HEK293T (cell line): ENCODE measurements around the gene SMG1.
"Not testable (repeated sequence)": the region's sequence is repeated elsewhere in the genome, so short reads cannot be mapped to it uniquely, and the experiment has no call there.

Source experiments
- BHLHE40 ChIP-seq: fragments of 450-650 bp; IDR thresholded peaks from 2 replicates; pipeline ENCODE4 v1.6.1; 2016; ENCODE audit warnings: mild to moderate bottlenecking, moderate library complexity, borderline replicate concordance
- CTBP1 ChIP-seq: fragments of 450-650 bp; IDR thresholded peaks from 2 replicates; pipeline ENCODE4 v1.6.1; 2016; ENCODE audit warnings: borderline replicate concordance
- ELF4 ChIP-seq: fragments of 450-650 bp; IDR thresholded peaks from 2 replicates; pipeline ENCODE4 v1.6.1; 2017; ENCODE audit warnings: antibody characterized with exemption
- FOXA1 ChIP-seq: fragments of 450-650 bp; IDR thresholded peaks from 2 replicates; pipeline ENCODE4 v1.6.1; 2016; ENCODE audit warnings: mild to moderate bottlenecking
- FOXK2 ChIP-seq: fragments of 450-650 bp; IDR thresholded peaks from 2 replicates; pipeline ENCODE4 v1.6.1; 2016; ENCODE audit warnings: mild to moderate bottlenecking
- FOXM1 ChIP-seq: fragments of 450-650 bp; IDR thresholded peaks from 2 replicates; pipeline ENCODE4 v1.6.1; 2017; ENCODE audit warnings: mild to moderate bottlenecking, borderline replicate concordance
- L3MBTL2 ChIP-seq: fragments of 450-650 bp; conservative IDR thresholded peaks from 2 replicates; pipeline ENCODE4 v1.6.1; 2016; ENCODE audit warnings: mild to moderate bottlenecking
- LEF1 ChIP-seq: fragments of 450-650 bp; IDR thresholded peaks from 2 replicates; pipeline ENCODE4 v1.6.1; 2017; ENCODE audit warnings: mild to moderate bottlenecking, borderline replicate concordance
- SP1 ChIP-seq: fragments of 450-650 bp; IDR thresholded peaks from 2 replicates; pipeline ENCODE4 v1.6.1; 2017
- SUZ12 ChIP-seq: fragments of 450-650 bp; IDR thresholded peaks from 2 replicates; pipeline ENCODE4 v1.6.1; 2016; ENCODE audit warnings: mild to moderate bottlenecking
- TARDBP ChIP-seq: fragments of 450-650 bp; IDR thresholded peaks from 2 replicates; pipeline ENCODE4 v1.6.1; 2016
- ZNF384 ChIP-seq: fragments of 450-650 bp; IDR thresholded peaks from 2 replicates; pipeline ENCODE4 v1.6.1; 2016
- TF ChIP-seq, protein P1 (sequence below): fragments of 450-650 bp; IDR thresholded peaks from 2 replicates; pipeline ENCODE4 v1.6.1; 2016

DNA sequence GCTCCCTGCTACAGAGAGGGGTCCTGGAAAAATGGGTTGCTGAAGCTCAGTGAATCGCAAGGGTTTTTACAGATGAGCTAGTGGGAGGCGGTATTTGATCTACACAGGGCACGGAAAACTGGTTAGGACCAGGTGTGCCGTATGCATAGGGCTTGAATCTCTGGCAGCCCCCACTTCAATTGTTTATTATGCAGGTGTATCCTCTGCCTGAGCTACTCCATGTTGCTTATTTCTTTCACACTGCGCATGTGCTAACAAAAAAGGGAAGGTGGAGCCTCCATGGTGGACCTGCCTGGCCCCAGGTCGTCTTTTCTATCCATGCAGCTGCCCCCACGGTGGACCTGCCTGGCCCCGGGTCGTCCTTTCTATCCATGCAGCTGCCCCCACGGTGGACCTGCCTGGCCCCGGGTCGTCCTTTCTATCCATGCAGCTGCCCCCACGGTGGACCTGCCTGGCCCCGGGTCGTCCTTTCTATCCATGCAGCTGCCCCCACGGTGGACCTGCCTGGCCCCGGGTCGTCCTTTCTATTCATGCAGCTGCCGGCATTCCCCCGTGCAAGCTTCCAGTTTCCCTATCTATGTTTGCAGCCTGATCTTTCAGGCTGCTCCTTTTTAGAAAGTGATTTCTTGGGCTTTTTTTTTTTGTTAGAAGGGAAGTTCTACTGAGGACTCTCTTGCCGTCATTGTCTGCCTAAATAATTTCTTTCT, 29.8 kb upstream of the SMG1 start:
- TF ChIP-seq FOXK2, SP1, FOXM1, ZNF384, CTBP1, FOXA1, SUZ12, ELF4, L3MBTL2, BHLHE40, TARDBP, LEF1: not testable (repeated sequence)
- TF ChIP-seq, protein P1, sequence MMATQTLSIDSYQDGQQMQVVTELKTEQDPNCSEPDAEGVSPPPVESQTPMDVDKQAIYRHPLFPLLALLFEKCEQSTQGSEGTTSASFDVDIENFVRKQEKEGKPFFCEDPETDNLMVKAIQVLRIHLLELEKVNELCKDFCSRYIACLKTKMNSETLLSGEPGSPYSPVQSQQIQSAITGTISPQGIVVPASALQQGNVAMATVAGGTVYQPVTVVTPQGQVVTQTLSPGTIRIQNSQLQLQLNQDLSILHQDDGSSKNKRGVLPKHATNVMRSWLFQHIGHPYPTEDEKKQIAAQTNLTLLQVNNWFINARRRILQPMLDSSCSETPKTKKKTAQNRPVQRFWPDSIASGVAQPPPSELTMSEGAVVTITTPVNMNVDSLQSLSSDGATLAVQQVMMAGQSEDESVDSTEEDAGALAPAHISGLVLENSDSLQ: not testable (repeated sequence)
